Measurements from ENCODE around the gene UBE2D2.

The UBE2D2 gene

GRCh38 chr5:139660923-139661814 is 100.0 kb downstream of the UBE2D2 start:
- peak; percentile 73 for DNase-seq (ENCODE audit: low spot score)

DNA sequence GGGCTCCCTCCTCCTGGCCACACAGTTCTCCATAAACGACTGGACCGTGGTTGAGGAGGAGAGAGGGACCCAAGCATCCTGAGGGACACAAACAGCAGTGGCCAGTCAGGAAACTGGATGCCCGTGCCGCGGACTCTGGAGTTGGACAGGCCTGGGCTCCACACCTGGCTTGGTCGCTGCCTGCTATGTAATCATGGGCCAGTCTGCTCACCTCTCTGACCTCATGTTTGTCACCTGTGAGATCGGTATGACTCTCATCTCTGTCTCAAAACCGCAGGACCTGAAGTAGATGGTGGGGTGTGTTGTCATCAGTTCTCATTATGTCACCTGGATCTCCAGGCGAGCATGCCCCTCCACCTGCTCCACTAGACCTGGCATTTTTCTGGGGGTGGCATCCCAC is 101.5 kb downstream of the UBE2D2 start:
- no peak for DNase-seq (ENCODE audit: low spot score)

- DNase-seq (ENCODE audit: low spot score): no peak
These were observed 102.3 kb downstream of the UBE2D2 start for GRCh38 chr5:139663207-139664085.

- no peak for DNase-seq (ENCODE audit: low spot score)
These were observed 103.1 kb downstream of the UBE2D2 start for GRCh38 chr5:139664086-139664693.

DNA sequence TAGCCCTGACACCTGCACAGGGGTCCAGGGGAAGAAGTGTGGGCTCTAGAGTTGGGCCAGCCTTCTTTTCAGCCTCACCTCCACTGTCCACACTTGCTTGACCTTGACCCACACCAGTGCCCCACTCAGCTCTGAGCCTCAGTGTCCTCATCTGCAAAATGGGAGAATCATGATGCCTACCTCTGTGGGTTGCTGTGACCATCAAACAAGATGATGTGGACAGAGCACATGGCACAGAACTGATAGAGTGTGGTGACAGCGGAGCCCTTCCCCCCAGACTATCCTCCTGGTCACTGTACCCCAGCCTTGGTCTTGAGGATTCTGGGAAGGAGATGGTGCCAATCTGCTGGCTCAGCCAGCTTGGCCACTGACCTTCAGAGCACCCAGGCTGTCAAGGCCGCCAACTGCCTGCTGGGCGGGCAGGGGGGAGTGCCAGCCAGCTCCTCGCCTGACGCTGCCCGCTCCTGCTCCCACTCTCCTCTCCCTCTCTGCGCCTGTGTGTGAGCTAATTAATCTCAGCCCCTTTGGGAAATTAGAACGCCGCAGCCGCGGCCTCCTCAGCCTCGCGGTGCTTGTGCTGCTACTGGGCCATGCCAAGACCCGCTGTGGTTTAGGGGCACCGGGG is 103.7 kb downstream of the UBE2D2 start:
- no peak for DNase-seq (ENCODE audit: low spot score)

DNA sequence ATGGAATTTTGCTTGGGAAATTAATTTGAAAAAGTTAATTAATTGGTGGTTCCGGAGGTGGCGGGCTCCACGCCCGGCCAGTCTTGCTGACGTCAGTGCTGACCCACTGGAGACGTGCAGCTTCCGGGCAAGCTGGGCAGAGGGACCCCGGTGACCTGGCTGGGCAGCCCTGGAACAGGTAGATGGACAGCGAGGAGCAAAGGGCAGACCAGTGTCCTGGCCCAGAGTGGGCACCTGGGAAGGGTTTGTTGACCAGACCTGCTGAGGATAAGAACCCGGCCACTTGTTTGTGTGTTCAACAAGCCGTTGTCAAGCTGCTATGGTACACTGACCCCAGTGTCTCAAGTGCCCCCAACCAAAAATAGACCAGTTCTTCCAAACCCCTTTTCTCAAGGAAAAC is 104.5 kb downstream of the UBE2D2 start:
- DNase-seq (ENCODE audit: low spot score): no peak

DNA sequence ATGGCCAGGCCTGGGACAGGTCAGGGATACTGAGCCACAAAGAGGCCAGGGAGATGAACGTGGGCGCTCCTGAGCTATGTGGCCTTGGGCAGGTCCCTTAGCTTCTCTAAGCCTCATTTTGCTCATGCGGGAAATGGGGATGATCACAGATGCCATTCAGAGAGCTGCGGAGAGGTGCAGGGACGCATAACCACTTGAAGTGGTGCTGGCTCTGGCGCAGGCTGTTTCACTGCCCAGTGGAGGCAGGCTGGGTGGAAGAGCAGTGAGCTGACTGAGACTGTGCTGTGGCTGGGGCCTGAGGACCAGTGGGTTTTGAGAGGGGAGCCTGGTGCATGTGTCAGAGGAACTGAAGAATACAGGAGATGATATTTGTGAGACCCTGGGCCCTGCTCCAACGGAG is 105.4 kb downstream of the UBE2D2 start:
- no peak for DNase-seq (ENCODE audit: low spot score)

DNA sequence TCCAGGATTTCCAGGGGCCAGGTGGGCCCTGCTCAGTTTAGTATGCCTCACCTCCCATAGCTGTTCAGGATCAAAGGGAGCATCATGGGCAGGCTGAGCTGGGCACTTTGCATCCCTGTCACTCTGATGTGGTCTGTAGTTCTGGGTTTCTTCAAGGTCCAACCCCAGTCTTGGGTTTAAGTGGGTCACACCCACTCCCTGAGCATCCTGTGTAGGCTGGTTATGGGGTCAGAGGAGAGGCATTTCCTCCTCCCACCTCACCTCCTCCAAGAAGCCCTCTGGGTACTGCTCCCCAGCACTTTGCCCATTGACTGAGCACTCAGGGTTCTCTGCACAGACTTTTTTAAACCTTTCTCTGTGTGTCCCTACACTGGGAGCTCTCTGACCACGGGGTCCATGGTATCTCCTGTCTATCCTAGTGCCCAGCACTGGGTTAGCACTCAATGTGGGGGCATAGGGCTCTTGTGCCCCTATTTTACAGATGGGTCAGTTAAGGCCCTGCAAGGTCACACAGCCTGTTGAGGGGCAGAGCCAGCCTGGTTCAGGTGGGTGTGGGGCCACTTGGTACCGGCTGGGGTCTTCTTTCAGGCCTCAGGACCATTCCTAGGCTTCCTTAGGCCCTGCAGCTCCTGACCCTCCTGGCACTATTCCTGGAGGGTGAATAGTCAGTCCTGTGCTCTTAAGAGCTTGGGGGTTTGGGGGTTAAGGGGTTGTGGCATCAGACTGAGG is 106.0 kb downstream of the UBE2D2 start:
- no peak for DNase-seq (ENCODE audit: low spot score)

DNA sequence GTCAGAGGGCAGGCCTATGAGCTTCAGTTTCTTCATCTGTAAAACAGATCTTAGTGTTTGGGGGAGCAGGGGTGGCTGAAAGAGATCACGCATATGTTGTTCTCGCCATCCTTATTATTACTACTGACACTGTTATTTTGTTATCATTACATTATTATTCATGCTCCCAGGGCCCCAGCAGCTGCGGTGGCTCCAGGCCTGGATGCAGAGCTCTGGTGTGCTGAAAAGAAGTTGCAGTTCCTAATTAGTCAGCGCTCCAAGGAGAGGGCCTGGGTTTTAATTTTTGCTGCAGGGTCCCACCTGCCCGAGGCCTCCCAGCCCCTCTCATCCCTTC is 106.6 kb downstream of the UBE2D2 start:
- no peak for DNase-seq (ENCODE audit: low spot score)

DNA sequence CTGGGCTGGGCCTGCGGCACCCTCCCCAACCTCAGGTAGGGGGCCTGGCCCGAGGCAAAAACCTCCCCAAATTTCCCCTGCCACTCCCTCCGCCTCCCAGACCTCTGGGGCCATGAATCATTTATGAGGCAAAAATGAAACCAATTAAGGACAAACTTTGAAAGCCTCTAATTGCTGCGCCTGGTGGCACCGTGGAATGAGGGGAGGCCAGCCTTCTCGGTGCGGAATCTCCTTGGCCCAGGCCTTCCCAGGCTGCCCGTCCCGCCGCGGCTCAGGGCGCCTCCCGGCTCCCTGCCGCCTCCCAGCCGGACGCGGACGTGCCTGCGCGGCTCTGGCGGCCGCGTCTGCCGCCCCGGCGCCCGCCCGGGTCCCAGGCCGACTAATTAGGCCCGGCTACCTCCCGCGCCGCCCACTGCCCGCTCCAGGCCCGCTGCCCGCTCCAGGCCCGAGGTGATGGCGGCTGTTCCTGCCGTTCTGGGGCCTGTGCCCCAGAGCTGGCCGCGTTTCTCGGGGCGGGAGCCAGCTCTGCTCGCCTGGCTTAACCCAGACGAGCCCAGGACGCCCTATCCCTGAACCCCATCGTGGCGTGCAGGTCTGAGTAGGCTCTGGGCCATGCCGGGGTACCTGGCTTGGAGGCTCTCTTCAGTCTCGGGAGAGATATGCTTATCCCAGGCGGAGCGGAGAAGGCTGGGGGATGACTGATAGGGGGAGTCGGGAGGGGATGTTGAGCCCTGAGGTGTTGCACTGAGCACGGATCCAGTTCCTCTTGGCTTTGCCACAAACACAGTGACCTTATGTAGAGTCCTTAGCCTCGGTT is 107.1 kb downstream of the UBE2D2 start:
- peak; percentile 53 for DNase-seq (ENCODE audit: low spot score)

DNA sequence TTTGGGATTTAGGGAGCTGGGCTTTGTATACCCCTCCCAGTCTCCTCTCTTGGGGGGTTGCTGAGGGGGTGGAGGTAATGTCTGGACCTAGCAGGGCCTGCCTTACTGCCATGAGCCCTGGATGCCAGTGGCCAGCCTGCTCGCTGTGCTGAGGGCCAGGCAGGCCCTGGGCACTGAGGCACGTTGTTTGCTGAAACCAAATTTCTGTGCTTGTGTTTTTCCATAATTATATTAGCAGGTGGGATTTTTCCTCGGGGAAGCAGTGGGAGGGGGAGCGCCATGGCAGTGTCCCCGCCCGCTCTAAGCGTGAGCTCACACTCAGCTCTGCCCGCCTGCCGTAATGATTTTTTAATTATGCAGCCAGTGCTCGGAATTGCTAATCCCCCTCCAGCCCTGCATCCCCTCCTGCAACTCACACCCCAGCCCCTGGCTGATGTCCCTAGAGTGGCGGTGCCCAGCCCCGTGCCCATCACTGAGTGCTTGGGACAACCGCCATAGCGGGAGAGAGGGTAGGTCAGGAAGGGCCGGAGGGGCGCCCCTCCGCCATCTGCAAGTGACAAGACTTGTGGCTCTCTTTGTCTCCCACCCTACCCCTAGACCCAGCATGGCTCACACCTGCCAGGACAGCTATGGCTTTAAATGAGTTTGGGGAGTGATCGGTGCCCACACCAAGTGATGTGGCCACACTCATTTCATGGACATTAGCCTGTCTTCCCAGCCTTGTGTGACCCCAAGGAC is 108.0 kb downstream of the UBE2D2 start:
- DNase-seq (ENCODE audit: low spot score): peak; percentile 26

DNA sequence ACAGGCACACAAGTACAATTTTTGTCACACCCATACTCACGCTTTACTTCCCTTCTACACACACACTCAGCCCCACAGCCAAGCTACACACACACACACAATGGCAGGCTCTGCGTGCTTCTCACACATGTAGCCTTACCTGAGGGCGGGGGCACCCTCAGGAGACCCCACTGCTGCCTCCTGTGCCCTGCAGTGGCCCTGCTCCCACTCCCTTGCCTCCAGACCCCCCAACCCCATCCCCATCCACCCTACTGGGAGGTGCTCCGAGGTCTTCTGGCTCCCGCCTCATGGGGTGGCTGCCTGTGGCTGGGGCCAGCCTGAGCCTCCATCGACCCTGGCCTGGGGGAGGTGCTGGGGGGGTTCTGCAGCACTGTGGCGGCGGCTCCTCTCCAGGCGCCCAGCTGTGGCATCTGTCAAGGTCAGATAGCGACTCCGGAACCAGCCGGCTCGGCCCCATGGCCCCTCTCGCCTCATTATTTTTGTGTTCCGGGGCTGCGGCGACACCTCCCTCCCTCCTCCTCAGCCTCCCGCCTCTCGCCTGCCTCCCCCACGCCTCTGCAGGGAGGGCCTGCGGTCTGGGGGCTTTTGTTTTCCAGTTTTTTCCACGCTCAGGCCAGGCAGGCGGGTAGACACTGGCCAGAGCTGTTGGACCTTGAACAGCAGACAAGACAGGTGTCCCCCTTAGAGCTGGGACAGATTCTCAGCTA is 108.7 kb downstream of the UBE2D2 start:
- DNase-seq (ENCODE audit: low spot score): peak; percentile 56

DNA sequence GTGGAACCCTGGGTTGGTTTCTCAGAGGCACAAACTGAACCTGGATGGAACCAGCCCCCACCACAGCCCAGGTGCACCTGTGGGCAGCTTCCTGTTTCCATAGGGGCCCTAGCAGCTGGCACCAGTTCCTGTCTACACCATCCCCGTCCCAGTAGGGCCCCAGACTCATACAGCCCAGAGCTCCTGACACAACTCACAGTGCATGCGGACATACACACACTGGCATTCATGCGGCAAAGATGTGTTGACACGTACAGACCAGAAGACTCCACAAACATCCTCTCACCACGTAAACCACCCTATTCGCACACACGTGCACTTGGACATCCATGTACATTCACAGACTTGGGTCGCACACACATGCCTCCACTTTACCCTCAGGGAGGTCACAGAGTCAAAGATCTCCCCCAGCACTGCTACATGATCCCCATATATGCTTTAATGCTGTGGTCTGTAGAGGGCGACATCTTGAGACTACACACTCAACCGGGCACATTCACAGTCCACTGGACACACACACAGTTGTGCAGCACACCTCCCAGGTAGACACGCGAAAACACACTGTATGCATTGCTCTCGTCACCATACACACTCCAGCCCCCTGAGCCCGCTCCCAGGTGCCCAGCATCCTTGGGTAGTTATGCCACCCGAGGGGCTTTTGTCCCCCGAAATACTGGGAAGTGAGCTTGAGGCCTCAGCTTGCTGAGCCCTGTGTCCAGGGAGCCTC is 109.4 kb downstream of the UBE2D2 start:
- peak; percentile 66 for DNase-seq (ENCODE audit: low spot score)

DNA sequence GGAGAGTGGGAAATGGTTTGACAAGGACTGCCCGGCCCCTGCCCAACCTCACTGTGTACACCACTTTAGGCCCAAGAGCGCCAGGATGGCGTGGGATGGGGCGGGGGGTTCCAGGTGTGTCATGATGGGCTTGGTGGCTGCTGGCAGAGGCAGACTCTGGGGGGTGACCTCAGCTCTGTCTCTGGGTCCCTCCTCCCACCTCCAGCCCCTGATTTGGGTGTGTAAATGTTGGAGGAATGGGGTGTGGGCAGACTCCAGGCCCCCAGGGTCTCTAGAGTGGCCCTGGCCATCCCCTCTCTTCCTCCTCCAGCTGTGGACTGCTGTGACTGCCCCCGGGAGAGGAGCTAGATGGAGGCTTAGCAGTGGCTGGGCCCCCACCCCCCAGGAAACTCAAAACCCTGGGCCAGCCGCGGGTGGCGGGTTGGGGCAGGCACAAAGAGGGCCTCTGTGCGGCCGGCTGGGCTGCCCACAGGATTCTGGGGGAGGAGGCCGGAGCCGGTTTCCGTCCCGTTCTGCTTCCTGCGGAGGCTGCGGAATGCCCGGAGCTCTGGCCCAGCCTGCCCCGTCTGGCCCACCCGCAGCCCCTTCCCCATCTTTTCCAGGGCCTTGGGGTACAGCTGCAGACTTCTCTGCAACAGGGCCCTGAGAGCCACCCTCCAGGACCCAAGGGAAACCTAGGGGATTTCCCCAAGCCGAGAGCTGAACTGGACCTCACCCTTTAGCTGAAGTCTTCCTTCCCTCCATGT is 110.1 kb downstream of the UBE2D2 start:
- no peak for DNase-seq (ENCODE audit: low spot score)

GRCh38 chr5:139675213-139675612 is 114.1 kb downstream of the UBE2D2 start:
- no peak for DNase-seq (ENCODE audit: low spot score)

DNA sequence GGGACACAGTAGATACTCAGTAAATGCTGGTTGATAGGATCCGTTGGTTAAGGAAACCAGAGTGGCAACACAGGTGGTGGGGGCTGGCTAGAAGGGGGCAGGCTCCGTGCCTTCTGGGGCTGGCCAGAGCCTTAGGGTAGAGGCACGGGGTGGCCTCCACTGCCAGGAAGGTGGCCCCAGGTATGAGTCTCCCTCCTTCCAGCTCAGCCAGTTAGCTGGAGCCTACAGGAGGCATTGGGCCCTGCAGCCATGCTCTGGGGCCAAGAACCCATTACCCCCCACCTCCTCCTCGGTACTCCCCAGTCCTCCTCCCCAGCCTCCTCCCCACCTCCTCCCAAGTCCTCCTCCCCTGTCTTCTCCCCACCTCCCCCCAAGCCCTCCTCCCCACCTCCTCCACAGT is 114.7 kb downstream of the UBE2D2 start:
- no peak for DNase-seq (ENCODE audit: low spot score)

DNA sequence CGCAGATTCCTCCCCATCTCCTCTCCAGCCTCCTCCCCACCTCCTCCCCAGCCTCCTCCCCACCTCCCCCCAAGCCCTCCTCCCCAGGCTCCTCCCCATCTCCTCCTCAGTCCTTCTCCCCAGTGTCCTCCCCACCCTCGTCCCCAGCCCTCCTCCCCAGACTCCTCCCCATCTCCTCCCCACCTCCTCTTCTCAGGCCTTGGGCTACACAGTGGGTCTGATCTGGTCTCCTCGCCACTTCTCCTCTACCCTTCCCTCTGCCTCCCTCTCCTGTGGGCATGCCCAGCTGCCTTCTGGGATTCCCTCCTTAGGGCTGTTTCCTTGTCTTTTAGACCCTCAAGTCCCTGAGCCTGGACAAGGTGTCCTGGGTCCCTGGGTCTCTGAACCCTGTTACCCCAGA is 115.3 kb downstream of the UBE2D2 start:
- DNase-seq (ENCODE audit: low spot score): no peak
